Stimulated activated CD4-positive, alpha-beta T cell treated with anti-CD3 and anti-CD28 coated beads, Interleukin-12 subunit alpha, Interleukin-12 subunit beta, amount 100 ng/mL, for 24 hours (primary cell): ENCODE results near the gene R3HDM1.
"Not testable (repeated sequence)": the region's sequence is repeated elsewhere in the genome, so short reads cannot be mapped to it uniquely, and the experiment has no call there.

Experiments
- DNase-seq, 2 experiments: peaks; one replicate each; pipeline ENCODE4 v3.0.0-alpha.2; 2020; ENCODE audit warnings: low read depth in 2 of 2

Gene R3HDM1

GRCh38 chr2:135531231-135532197 is at the start of gene R3HDM1:
Gene R3HDM1, plus strand, starts transcription at chr2:135531484. Its CDS starts 73,362 bp downstream, at chr2:135604846.
- DNase-seq: peak; percentile 88 to 94

- DNase-seq: no peak
These were observed 45.8 kb upstream of the R3HDM1 start for GRCh38 chr2:135485441-135485840.

- no peak for DNase-seq
These were observed 40.9 kb upstream of the R3HDM1 start for GRCh38 chr2:135490376-135490775.

GRCh38 chr2:135494503-135494902 is 36.8 kb upstream of the R3HDM1 start:
- no peak for DNase-seq

DNA sequence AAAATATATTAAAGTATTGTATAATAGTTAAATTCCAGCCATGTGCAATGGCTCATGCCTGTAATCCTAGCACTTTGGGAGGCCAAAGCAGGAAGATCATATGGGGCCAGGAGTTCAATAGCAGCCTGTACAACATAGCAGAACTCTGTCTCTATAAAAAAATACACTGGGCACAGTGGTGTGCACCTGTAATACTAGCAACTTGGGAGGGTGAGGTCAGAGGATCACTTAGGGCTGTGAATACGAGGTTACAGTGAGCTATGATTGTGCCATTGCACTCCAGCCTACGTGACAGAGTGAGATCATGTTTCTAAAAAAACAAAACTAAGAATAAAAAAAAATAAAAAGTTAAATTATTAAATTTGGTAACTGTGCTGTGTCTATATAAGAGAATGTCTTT is 36.4 kb upstream of the R3HDM1 start:
- DNase-seq: no peak

GRCh38 chr2:135498588-135498987 is 32.7 kb upstream of the R3HDM1 start:
- DNase-seq: not testable (repeated sequence)

DNA sequence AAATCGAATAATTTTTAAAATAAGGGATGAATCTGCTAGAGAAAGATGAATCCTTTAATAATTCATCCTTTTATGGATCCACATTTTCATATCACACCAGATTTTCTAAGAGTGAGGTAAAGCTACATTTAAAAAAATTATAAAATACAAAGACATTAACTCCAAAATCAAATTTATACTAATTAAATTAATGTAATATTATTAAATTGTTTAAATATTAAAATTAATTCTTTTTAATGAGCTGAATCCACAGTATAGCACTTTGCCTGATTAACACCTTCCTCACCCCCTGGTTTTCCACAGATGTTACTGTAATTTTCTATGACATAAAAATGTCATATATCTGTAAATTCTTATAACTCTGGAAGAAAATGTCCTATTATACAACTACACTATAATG is 26.5 kb upstream of the R3HDM1 start:
- DNase-seq: no peak

DNA sequence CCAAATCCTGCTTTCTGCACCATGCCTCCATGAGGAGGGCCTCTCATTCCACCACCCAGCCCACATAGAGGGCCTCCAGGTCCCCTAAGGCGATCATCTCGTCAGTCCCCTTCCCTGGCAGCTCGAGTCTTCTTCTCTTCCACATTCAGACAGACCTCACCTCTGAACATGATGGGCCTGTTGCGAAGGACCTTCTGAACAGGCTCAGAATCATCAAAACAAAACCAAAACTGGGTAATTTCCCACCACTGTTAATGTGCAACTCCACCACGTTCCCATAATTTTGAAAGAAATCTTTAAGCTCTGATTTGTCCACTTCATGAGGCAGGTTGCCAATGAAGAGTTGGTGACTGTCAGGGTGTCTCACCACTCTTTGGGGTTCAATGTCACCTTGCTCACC is 20.7 kb upstream of the R3HDM1 start:
- DNase-seq: no peak

DNA sequence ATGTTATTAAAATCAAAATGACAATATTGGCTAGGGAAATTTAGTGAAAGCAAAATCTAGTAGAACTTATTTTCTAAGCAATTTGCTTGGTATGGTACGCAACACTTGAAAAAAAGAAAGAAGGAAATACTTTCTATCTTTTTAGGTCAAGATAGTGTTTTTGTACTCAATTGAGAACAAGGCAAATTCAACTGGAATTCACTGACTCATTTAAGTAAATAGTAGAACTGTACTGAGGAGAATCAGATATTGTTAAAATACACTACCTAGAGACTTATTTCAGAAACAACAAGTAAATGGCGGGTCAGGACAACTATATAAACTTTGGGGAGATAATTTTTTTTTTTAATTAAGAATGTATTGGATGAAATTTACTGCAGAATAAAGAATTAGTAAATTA is 19.2 kb upstream of the R3HDM1 start:
- no peak for DNase-seq

DNA sequence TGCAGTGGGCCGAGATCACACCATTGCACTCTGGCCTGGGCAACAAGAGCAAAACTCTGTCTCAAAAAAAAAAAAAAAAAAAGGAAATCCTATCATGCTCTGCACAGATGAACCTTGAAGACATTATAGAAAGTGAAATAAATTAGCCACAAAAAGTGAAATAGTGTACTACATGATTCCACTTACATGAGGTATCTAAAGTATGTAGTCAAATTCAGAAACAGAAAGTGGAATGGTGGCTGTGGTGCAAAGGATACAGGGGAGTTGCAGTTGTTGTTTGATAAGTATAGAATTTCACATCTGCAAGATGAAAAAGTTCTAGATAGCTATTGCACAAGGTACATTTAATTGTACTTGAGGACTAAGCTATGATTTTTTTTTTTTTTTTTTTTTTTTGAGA is 5.5 kb upstream of the R3HDM1 start:
- DNase-seq: no peak

GRCh38 chr2:135528006-135528405 is 3.3 kb upstream of the R3HDM1 start:
- no peak for DNase-seq

- DNase-seq: peak; percentile 86 to 90
These were observed 712 bp upstream of the R3HDM1 start, which contains the start of gene ZRANB3 for GRCh38 chr2:135530313-135531230. Gene ZRANB3, minus strand, starts transcription at chr2:135531218.

DNA sequence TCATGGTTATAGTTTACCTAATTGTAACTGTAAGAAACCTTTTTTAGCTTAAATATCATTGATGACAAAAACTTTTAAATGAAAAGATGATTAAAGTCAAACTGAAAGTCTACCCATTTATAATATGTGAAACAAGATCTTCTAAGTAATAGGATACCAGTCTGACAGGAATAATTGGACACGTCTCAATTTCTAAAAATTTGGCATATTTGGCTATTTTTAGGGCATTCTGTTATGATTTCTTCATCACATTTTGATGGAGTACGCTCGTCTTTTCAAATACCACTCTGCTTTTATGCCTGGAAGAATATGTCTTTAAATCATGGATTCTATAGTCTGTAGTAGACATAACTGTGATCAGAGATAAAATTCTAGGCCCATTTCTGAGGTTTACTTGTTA is 1.3 kb downstream of the R3HDM1 start:
- no peak for DNase-seq

DNA sequence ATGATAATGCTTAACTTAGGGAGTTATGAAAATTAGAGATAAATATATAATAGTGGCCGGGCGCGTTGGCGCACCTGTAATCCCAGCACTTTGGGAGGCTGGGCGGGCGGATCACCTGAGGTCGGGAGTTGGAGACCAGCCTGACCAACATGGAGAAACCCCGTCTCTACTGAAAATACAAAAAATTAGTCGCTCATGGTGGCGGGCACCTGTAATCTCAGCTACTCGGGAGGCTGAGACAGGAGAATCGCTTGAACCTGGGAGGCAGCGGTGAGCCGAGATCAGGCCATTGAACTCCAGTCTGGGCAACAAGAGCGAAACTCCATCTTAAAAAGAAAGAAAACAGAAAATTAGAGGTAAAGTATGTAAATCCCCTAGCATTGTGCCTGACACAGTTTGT is 2.3 kb downstream of the R3HDM1 start:
- not testable (repeated sequence) for DNase-seq

DNA sequence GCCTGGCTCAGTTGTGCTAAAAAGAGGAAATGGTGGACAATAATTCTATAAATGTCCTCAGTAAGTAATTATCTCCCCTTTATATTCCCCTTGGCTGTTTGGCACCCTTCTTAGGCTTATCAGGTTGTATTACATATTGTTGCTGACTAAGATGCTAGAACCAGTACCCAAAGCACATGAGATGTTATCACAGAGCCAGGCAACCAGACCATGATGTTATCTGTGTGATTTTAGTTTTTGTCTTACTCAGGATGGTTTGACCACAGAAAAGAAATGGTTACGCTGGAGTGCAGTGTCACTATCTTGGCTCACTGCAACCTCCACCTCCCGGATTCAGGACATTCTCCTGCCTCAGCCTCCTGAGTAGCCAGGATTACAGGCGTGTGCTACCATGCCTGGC is 15.2 kb downstream of the R3HDM1 start:
- DNase-seq: no peak

GRCh38 chr2:135547311-135547710 is 16.0 kb downstream of the R3HDM1 start:
- no peak for DNase-seq

DNA sequence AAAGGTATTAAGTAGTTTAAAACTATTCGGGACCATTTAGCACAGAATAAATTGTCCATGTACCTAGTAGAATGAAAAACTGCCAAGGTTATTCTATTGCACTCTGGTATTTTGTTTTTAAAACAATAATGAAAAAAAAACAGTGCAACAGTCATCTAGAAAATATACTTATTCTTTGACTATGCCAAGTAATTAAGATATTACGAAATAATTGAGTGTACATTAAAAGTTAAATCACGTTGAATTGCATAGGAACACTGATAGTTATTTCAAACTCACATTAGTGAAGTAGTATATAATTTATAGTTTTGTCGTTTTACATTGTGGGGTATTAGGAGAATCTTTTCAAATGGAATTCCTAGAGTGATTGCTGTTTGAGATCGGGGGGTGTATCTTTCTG is 20.1 kb downstream of the R3HDM1 start:
- no peak for DNase-seq

- no peak for DNase-seq
These were observed 21.6 kb downstream of the R3HDM1 start for GRCh38 chr2:135552887-135553286.

DNA sequence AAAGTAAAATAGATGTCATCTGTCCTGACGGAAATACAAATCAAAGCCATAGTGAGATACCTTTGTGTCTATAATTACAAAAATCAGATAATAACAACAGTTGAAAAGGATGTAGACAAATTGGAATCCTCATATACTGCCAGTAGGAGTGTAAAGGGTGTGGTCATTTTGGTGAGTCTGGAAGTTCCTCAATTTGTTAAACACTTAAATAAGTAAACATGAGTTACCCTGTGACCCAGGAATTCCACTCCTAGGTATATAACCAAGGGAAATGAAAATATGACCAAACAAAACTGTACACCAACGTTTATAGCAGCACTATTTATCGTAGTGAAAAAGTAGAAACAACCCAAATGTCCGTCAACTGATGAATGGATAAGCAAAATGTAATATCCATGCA is 24.0 kb downstream of the R3HDM1 start:
- DNase-seq: no peak

- DNase-seq: no peak
These were observed 26.2 kb downstream of the R3HDM1 start for GRCh38 chr2:135557530-135557929.

- DNase-seq: no peak
These were observed 30.6 kb downstream of the R3HDM1 start for GRCh38 chr2:135561925-135562324.

DNA sequence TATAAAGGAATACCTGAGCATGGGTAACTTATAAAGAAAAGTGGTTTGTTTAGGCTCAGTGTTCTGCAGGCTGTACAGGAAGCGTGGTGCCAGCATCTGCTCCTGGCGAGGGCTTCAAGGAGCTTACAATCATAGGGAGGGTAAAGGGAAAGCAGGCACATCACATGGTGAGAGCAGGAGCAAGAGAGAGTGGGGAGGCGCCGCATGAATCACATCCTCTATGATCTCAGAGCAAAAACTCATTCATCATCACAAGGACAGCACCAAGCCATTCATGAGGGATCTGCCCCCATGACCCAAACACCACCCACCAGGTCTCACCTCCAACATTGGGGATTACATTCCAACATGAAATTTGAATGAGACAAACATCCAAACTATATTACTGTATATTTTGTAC is 32.5 kb downstream of the R3HDM1 start:
- peak in 1 of 2 experiments; percentile 2 for DNase-seq
